Caco-2 (cell line): ENCODE data around the gene ARHGAP9. TPM values are rescaled to one million over a fixed set of nuclear protein-coding genes. Genes with fewer than 3 reads are reported as not detected.
"Not testable (repeated sequence)": the region's sequence is repeated elsewhere in the genome, so short reads cannot be mapped to it uniquely, and the experiment has no call there.

Experiments used
- BruUV-seq: library from RNA; stranded (reverse); fragments of 400-500 nt; replicated peaks from 2 replicates; lab custom pipeline; 2021; lab: Mats Ljungman, UMichigan
- CTCF ChIA-PET: fragments of 300-600 bp; sonication (Branson Sonifier 250); formaldehyde crosslinking; loops from one replicate; lab custom pipeline; 2022; ENCODE audit warnings: antibody characterized with exemption; lab: Charles Lee
- POLR2A ChIA-PET: fragments of 300-600 bp; sonication (Branson Sonifier 250); formaldehyde crosslinking; loops from one replicate; lab custom pipeline; 2022; ENCODE audit warnings: antibody characterized with exemption; lab: Charles Lee
- DNase-seq, 2 experiments: peaks; one replicate each; pipeline versions ENCODE4 v3.0.0 to v3.0.0-alpha.2; 2020 to 2022
- H3K27me3 ChIP-seq: replicated peaks from 2 replicates; pipeline ENCODE4 v1.6.0; 2011; ENCODE audit warnings: low read length; ENCODE audit not compliant: control insufficient read depth, insufficient read depth
- H3K36me3 ChIP-seq: 2 replicates; pipeline ENCODE4 v1.5.1; 2011; ENCODE audit warnings: low read length; ENCODE audit not compliant: control insufficient read depth, insufficient read depth
- H3K4me1 ChIP-seq: fragments of 250-450 bp; sonication (Bioruptor Pico); 2 replicates; pipeline ENCODE4 v1.5.1; 2020; ENCODE audit warnings: mild to moderate bottlenecking
- H3K4me3 ChIP-seq: 2 replicates; pipeline ENCODE4 v1.5.1; 2011; ENCODE audit warnings: low read depth, mild to moderate bottlenecking, control low read depth, low read length
- H3K9me3 ChIP-seq: fragments of 250-450 bp; sonication (Bioruptor Pico); 2 replicates; pipeline ENCODE4 v1.5.1; 2020; ENCODE audit warnings: mild to moderate bottlenecking, moderate library complexity
- H3K27ac Mint-ChIP-seq: one replicate; pipeline ENCODE4 v1.8.0; 2022; ENCODE audit warnings: mixed read lengths; ENCODE audit not compliant: unreplicated experiment
- H3K27me3 Mint-ChIP-seq: one replicate; pipeline ENCODE4 v1.8.0; 2022; ENCODE audit warnings: mixed read lengths; ENCODE audit not compliant: insufficient read depth, unreplicated experiment
- H3K36me3 Mint-ChIP-seq: one replicate; pipeline ENCODE4 v1.8.0; 2022; ENCODE audit warnings: mild to moderate bottlenecking, mixed read lengths; ENCODE audit not compliant: insufficient read depth, unreplicated experiment
- H3K4me1 Mint-ChIP-seq: one replicate; pipeline ENCODE4 v1.8.0; 2022; ENCODE audit warnings: low read depth, mixed read lengths; ENCODE audit not compliant: unreplicated experiment
- H3K4me3 Mint-ChIP-seq: one replicate; pipeline ENCODE4 v1.8.0; 2022; ENCODE audit warnings: mild to moderate bottlenecking, moderate library complexity, mixed read lengths; ENCODE audit not compliant: unreplicated experiment
- H3K9me3 Mint-ChIP-seq: one replicate; pipeline ENCODE4 v1.8.0; 2022; ENCODE audit warnings: mixed read lengths; ENCODE audit not compliant: unreplicated experiment
- intact Hi-C: fragments of 100-400 bp; cut with micrococcal nuclease; formaldehyde crosslinking; loops from one replicate; pipeline ENCODE4 v1.10.0; 2022; ENCODE audit not compliant: unreplicated experiment
- total RNA-seq: library from RNA; stranded (reverse); gene quantifications from 2 replicates; pipeline ENCODE4 v1.2.3, GENCODE V29; 2022
- TF ChIP-seq, protein P1 (sequence below), 2 experiments: fragments of 200-600 bp in 1 of 2; IDR thresholded peaks; 1 replicate in 1 of 2; 2 replicates in 1 of 2; pipeline versions ENCODE4 v1.5.1 to v1.8.0; 2011 to 2022; ENCODE audit warnings: antibody characterized with exemption in 1 of 2, control low read depth in 1 of 2, inconsistent platforms in 1 of 2, low read depth in 1 of 2, low read length in 1 of 2, mild to moderate bottlenecking in 1 of 2, moderate library complexity in 1 of 2; ENCODE audit not compliant: insufficient read depth in 1 of 2, severe bottlenecking in 1 of 2, unreplicated experiment in 1 of 2

Gene ARHGAP9
- total RNA-seq, 1 experiment from 2014 or later, result 0.75 TPM

DNA sequence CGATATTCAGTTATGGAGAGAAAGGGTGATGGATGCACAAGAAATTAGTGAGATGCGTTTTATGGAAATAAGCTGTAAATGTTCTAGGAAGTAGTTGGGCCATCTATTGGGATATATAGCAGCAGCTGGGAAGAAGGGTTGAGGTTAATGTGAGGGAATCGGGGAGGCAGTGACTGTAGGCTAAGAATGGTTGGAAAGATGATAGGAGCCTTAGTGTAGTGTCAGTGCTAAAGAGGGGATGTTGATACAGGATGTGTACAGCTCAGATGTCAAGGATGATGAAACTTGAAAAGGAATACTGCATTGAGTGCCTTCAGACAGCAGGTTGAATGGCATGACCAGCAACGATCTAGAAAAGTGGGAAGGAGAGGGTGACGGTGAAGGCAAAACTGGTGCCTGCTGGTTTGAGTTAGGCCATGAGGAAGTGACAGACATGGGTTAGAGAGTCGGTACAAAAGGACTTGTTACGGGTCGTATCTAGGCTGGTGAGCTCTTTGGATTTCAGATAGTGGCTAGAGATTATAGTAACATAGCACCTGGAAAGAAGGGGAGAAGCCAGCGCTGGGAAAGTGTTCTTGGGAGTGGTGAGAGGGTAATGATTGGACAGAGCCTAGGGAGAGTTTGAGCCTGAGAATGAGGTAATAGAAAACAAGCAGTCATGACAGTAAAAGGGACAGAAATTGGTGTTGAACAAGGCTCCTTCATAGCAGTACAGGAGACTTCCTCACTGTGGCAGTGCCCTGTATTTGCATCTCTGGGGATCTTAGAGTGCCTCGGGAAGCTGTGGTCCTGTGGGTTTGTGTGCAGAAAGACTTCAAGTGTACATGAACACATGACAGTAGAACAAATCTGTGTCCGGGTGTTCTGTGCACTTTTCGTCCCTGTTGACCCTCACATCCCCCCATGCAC lies 17.8 kb upstream of the ARHGAP9 start:
- Histone ChIP-seq H3K9me3 (no peaks in the 10 kb centered on the region), H3K27me3 (no peaks in the 10 kb centered on the region), H3K4me3 (no peak overlapping the region), H3K36me3 (peaks cover 4% of the 10 kb centered on the region; the same call in 1 of the 2 replicates), H3K4me1 (no peaks in the 10 kb centered on the region)
- peaks cover 89% of the 10 kb centered on the region for H3K36me3 Mint-ChIP-seq
- ChIA-PET POLR2A (interaction anchor here (0.5 kb wide), 1 partner anchor 479 kb away, joined by 5 read pairs; no protein-coding TSS in a partner anchor), CTCF (interaction anchor here (0.6 to 0.7 kb wide), 2 partner anchors 34 to 246 kb away, joined by 5 to 11 read pairs; no protein-coding TSS in a partner anchor)
- H3K27me3 Mint-ChIP-seq, result no peaks in the 10 kb centered on the region
- H3K4me3 Mint-ChIP-seq, result no peak overlapping the region
- peaks cover 10% of the 10 kb centered on the region for H3K4me1 Mint-ChIP-seq
- DNase-seq, result no peak
- TF ChIP-seq, protein P1, sequence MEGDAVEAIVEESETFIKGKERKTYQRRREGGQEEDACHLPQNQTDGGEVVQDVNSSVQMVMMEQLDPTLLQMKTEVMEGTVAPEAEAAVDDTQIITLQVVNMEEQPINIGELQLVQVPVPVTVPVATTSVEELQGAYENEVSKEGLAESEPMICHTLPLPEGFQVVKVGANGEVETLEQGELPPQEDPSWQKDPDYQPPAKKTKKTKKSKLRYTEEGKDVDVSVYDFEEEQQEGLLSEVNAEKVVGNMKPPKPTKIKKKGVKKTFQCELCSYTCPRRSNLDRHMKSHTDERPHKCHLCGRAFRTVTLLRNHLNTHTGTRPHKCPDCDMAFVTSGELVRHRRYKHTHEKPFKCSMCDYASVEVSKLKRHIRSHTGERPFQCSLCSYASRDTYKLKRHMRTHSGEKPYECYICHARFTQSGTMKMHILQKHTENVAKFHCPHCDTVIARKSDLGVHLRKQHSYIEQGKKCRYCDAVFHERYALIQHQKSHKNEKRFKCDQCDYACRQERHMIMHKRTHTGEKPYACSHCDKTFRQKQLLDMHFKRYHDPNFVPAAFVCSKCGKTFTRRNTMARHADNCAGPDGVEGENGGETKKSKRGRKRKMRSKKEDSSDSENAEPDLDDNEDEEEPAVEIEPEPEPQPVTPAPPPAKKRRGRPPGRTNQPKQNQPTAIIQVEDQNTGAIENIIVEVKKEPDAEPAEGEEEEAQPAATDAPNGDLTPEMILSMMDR (IDR thresholded peaks at IDR 0.05; ENCODE audit: insufficient read depth in 1 of 2, low read depth in 1 of 2, low read length in 1 of 2, severe bottlenecking in 1 of 2, unreplicated experiment in 1 of 2), result no peak
- H3K27ac Mint-ChIP-seq, result peak overlapping the region; percentile 65
- H3K9me3 Mint-ChIP-seq, result peaks cover 6% of the 10 kb centered on the region
- intact Hi-C loops, result no loop called here
- no TSS peak for BruUV-seq

DNA sequence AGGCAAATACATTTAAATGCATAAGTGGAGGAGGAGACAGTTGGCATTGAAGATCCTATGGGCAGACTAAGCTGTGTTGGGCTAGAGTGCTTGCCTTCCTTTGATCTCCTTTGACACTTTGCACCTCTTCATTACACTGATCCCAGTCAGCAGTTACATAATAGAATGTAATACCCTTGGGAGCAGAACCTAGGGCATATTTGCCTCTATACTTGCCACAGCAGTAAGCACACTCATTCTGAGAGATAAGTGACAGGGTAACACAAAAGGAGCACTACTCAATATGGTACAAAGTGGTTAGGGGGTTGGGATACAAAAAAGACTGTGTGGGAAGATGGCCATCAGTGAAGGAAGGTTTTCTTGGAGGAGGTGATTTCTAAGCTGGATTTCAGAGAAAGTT lies 17.2 kb upstream of the ARHGAP9 start:
- peaks cover 10% of the 10 kb centered on the region for H3K4me1 Mint-ChIP-seq
- ChIA-PET CTCF (interaction anchor here (0.6 to 0.7 kb wide), 2 partner anchors 33 to 245 kb away, joined by 5 to 11 read pairs; no protein-coding TSS in a partner anchor), POLR2A (interaction anchor here (0.5 kb wide), 1 partner anchor 479 kb away, joined by 5 read pairs; no protein-coding TSS in a partner anchor)
- no peaks in the 10 kb centered on the region for H3K9me3 ChIP-seq
- H3K27me3 ChIP-seq, result no peaks in the 10 kb centered on the region
- BruUV-seq, result no TSS peak
- no peaks in the 10 kb centered on the region for H3K4me1 ChIP-seq
- peaks cover 89% of the 10 kb centered on the region for H3K36me3 Mint-ChIP-seq
- H3K36me3 ChIP-seq, result peaks cover 4% of the 10 kb centered on the region; the same call in 1 of the 2 replicates
- DNase-seq, result no peak
- H3K4me3 ChIP-seq, result no peak overlapping the region
- intact Hi-C loops, result no loop called here
- no peak overlapping the region for H3K4me3 Mint-ChIP-seq
- TF ChIP-seq, protein P1 (IDR thresholded peaks at IDR 0.05; ENCODE audit: insufficient read depth in 1 of 2, low read depth in 1 of 2, low read length in 1 of 2, severe bottlenecking in 1 of 2, unreplicated experiment in 1 of 2), result no peak
- H3K27ac Mint-ChIP-seq, result peak overlapping the region; percentile 65
- no peaks in the 10 kb centered on the region for H3K27me3 Mint-ChIP-seq
- peaks cover 6% of the 10 kb centered on the region for H3K9me3 Mint-ChIP-seq

DNA sequence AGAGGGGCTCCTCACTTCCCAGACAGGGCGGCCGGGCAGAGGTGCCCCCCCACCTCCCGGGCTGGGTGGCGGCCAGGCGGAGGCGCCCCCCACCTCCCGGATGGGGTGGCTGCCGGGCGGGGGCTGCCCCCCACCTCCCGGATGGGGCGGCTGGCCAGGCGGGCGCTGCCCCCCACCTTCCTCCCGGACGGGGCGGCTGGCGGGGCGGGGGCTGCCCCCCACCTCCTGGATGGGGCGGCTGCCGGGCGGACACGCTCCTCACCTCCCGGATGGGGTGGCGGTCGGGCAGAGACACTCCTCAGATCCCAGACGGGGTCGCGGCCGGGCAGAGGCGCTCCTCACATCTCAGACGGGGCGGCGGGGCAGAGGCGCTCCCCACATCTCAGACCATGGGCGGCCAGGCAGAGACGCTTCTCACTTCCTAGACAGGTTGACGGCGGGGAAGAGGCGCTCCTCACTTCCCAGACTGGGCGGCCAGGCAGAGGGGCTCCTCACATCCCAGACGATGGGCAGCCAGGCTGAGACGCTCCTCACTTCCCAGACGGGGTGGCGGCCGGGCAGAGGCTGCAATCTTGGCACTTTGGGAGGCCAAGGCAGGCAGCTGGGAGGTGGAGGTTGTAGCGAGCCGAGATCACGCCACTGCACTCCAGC lies 15.5 kb upstream of the ARHGAP9 start:
- DNase-seq, H3K36me3 ChIP-seq, POLR2A ChIA-PET, H3K27ac Mint-ChIP-seq, H3K9me3 ChIP-seq, H3K27me3 ChIP-seq, CTCF ChIA-PET, H3K27me3 Mint-ChIP-seq, H3K4me3 ChIP-seq, H3K9me3 Mint-ChIP-seq, H3K4me1 ChIP-seq, BruUV-seq, H3K4me3 Mint-ChIP-seq, intact Hi-C loops: not testable (repeated sequence)
- peaks cover 17% of the 10 kb centered on the region for H3K4me1 Mint-ChIP-seq
- peaks cover 89% of the 10 kb centered on the region for H3K36me3 Mint-ChIP-seq
